HG03066 (cell line): ENCODE measurements around the gene TNN.

ENCODE experiments used
- ATAC-seq: cut with Tn5 transposase; IDR thresholded peaks from one replicate; pipeline ENCODE4 v1.9.1; 2021; ENCODE audit warnings: low read depth; ENCODE audit not compliant: unreplicated experiment

Gene TNN

GRCh38 chr1:175138579-175138978, 70.9 kb downstream of the TNN start:
- no peak for ATAC-seq

GRCh38 chr1:175145899-175146528, 78.4 kb downstream of the TNN start:
- ATAC-seq, result no peak

- peak; percentile 36 for ATAC-seq
These were observed 79.0 kb downstream of the TNN start for GRCh38 chr1:175146529-175147213.

GRCh38 chr1:175147569-175147968, 79.9 kb downstream of the TNN start:
- no peak for ATAC-seq

- ATAC-seq, result no peak
These were observed 80.4 kb downstream of the TNN start for GRCh38 chr1:175148068-175148467.

GRCh38 chr1:175150596-175151319, 83.1 kb downstream of the TNN start:
- ATAC-seq, result no peak

GRCh38 chr1:175152006-175152652, 84.5 kb downstream of the TNN start:
- ATAC-seq, result no peak

- peak; percentile 48 for ATAC-seq
These were observed 87.2 kb downstream of the TNN start for GRCh38 chr1:175154629-175155472.

GRCh38 chr1:175155473-175155856, 87.8 kb downstream of the TNN start:
- ATAC-seq, result no peak

GRCh38 chr1:175155936-175156335, 88.3 kb downstream of the TNN start:
- no peak for ATAC-seq

GRCh38 chr1:175157200-175157599, 89.6 kb downstream of the TNN start:
- ATAC-seq, result no peak

GRCh38 chr1:175158170-175158591, 90.5 kb downstream of the TNN start:
- ATAC-seq, result no peak

- ATAC-seq, result no peak
These were observed 95.3 kb downstream of the TNN start for GRCh38 chr1:175162955-175163354.

- ATAC-seq, result no peak
These were observed 96.1 kb downstream of the TNN start for GRCh38 chr1:175163702-175164101.

- no peak for ATAC-seq
These were observed 97.1 kb downstream of the TNN start for GRCh38 chr1:175164751-175165150.

- ATAC-seq, result no peak
These were observed 99.1 kb downstream of the TNN start for GRCh38 chr1:175166746-175167145.

GRCh38 chr1:175167861-175168260, 100.2 kb downstream of the TNN start:
- ATAC-seq, result no peak

- no peak for ATAC-seq
These were observed 101.1 kb downstream of the TNN start for GRCh38 chr1:175168782-175169181.

GRCh38 chr1:175169286-175170018, 101.8 kb downstream of the TNN start:
- no peak for ATAC-seq
